SK-N-MC (cell line): ENCODE results near the gene HTR2A.

Experiments
- DNase-seq: peaks from one replicate; pipeline ENCODE4 v3.0.0-alpha.2; 2011; ENCODE audit warnings: low read depth, low spot score
- H3K27ac ChIP-seq: fragments of 200-600 bp; sonication (generic); 2 replicates; pipeline ENCODE4 v1.5.1; 2016; ENCODE audit warnings: mixed run types
- H3K36me3 ChIP-seq: fragments of 200-600 bp; sonication (generic); 2 replicates; pipeline ENCODE4 v1.6.1; 2017; ENCODE audit warnings: antibody characterized with exemption, low read length, mixed read lengths; ENCODE audit not compliant: insufficient read depth
- H3K4me3 ChIP-seq: fragments of 200-600 bp; sonication (generic); 2 replicates; pipeline ENCODE4 v1.5.1; 2016
- H3K9ac ChIP-seq: fragments of 200-600 bp; sonication (generic); 2 replicates; pipeline ENCODE4 v1.8.0; 2017; ENCODE audit warnings: mixed run types, mixed read lengths; ENCODE audit not compliant: insufficient read length
- H3K9me3 ChIP-seq: fragments of 200-600 bp; sonication (generic); 2 replicates; pipeline ENCODE4 v1.6.1; 2017; ENCODE audit warnings: low read depth, mild to moderate bottlenecking, antibody characterized with exemption, low read length, moderate library complexity, mixed read lengths
- EZH2 ChIP-seq: fragments of 200-600 bp; sonication (generic); IDR thresholded peaks from one replicate; pipeline ENCODE4 v1.6.1; 2017; ENCODE audit warnings: antibody characterized with exemption
- FOXP2 ChIP-seq: optimal IDR thresholded peaks from 2 replicates; pipeline ENCODE3; 2011; ENCODE audit warnings: mild to moderate bottlenecking, moderate library complexity; ENCODE audit not compliant: insufficient read depth; ENCODE audit errors: extremely low read length, control extremely low read depth
- POLR2AphosphoS5 ChIP-seq: IDR thresholded peaks from 2 replicates; pipeline ENCODE4 v1.6.1; 2012; ENCODE audit warnings: mild to moderate bottlenecking, low read depth, low read length, borderline replicate concordance

HTR2A gene

GRCh38 chr13:46796515-46797474 is 100.1 kb downstream of the HTR2A start, which contains the start of gene ESD:
Gene ESD, minus strand, starts transcription at chr13:46797161. Its CDS starts 5,748 bp downstream, at chr13:46791413.
- H3K9ac ChIP-seq: peak within 1 kb of the TSS; percentile 98
- H3K9me3 ChIP-seq: no peaks in the 10 kb centered on the region
- H3K27ac ChIP-seq: peak within 1 kb of the TSS; percentile 52
- H3K4me3 ChIP-seq: peak within 1 kb of the TSS; percentile 98
- peaks cover 17% of the 10 kb centered on the region for H3K36me3 ChIP-seq
- TF ChIP-seq EZH2 (no peak), POLR2AphosphoS5 (peak; percentile 93), FOXP2 (no peak)
- DNase-seq: peak; percentile 60

DNA sequence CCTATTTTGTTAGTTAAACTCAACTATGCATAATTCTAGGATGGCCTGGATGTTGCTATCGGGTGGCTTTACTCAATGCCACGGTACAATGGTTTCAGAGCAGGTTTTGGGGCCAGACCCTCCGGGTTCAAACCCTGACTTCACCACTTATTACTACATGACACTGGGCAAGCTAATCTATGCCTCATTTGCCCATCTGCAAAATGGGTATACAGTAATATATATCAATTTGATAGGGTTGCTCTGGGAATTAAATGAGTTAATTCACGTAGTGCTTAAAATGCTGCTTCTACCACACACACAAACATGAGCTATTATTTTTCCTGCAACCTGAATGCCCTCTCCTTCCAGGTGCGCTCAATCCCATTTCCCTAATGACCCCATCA is 100.7 kb downstream of the HTR2A start:
- peak overlapping the region; percentile 98 for H3K4me3 ChIP-seq
- no peak for TF ChIP-seq EZH2
- no peak for TF ChIP-seq FOXP2
- TF ChIP-seq POLR2AphosphoS5: no peak
- H3K9ac ChIP-seq: peak overlapping the region; percentile 98
- H3K27ac ChIP-seq: no peak overlapping the region
- no peaks in the 10 kb centered on the region for H3K9me3 ChIP-seq
- peaks cover 24% of the 10 kb centered on the region for H3K36me3 ChIP-seq
- DNase-seq: no peak

GRCh38 chr13:46795321-46795720 is 101.5 kb downstream of the HTR2A start:
- no peak for TF ChIP-seq FOXP2
- no peak for TF ChIP-seq POLR2AphosphoS5
- TF ChIP-seq EZH2: no peak
- peak overlapping the region; percentile 98 for H3K4me3 ChIP-seq
- H3K27ac ChIP-seq: no peak overlapping the region
- peaks cover 32% of the 10 kb centered on the region for H3K36me3 ChIP-seq
- H3K9me3 ChIP-seq: no peaks in the 10 kb centered on the region
- peak overlapping the region; percentile 11 for H3K9ac ChIP-seq
- DNase-seq: no peak

DNA sequence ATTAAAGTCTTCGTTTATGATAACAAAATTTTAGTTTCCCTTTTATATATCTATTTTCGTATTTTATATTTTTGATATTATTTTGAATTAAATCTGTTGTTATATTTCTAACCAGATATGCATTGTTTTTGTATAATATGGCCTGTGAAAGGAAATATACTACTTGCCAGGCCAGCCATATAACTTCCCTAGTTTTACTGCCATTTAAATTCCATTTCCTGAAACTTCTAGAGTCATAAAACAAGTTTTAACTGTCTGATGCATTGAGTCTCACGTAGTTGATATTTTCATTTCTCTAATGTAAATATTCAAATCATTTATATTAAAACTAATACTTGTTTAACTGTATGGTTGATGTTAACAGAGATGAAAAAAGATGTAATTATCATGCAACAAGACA is 113.3 kb downstream of the HTR2A start:
- no peaks in the 10 kb centered on the region for H3K9me3 ChIP-seq
- DNase-seq: no peak
- TF ChIP-seq FOXP2 (no peak), EZH2 (no peak), POLR2AphosphoS5 (no peak)
- H3K27ac ChIP-seq: no peak overlapping the region
- H3K36me3 ChIP-seq: peaks cover 88% of the 10 kb centered on the region
- no peak overlapping the region for H3K4me3 ChIP-seq
- H3K9ac ChIP-seq: no peak overlapping the region

- Histone ChIP-seq H3K9me3 (no peaks in the 10 kb centered on the region), H3K4me3 (no peak overlapping the region), H3K9ac (no peak overlapping the region), H3K27ac (no peak overlapping the region), H3K36me3 (peaks cover 90% of the 10 kb centered on the region)
- no peak for TF ChIP-seq POLR2AphosphoS5
- no peak for TF ChIP-seq EZH2
- TF ChIP-seq FOXP2: no peak
- DNase-seq: no peak
Observed at GRCh38 chr13:46782691-46783090, 114.2 kb downstream of the HTR2A start.

DNA sequence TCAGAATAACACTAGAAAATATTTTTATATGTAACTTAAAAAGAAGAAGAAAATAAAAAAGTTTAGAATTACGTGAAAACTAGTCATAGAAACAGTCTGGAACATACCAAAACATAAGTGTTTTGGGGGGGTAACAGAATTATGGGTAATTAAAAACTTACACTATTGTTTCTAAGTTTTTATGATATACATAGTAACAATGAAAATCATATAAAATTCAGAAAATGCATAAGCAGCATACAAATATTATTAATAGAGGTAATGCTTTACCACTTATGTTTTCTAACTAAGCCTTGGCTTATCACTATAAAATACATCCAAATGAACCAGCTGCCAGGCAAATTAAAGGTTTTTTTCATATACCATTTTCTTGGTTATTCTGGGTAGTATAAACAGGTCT is 114.8 kb downstream of the HTR2A start:
- Histone ChIP-seq H3K36me3 (peaks cover 92% of the 10 kb centered on the region), H3K27ac (no peak overlapping the region), H3K9ac (no peak overlapping the region), H3K4me3 (no peak overlapping the region), H3K9me3 (no peaks in the 10 kb centered on the region)
- no peak for DNase-seq
- no peak for TF ChIP-seq POLR2AphosphoS5
- no peak for TF ChIP-seq EZH2
- no peak for TF ChIP-seq FOXP2
